NCI-H2227 treated with DMSO at 0.1 percent for 48 hours (cell line): ENCODE results near the gene TAGAP.
"Not testable (repeated sequence)": the region's sequence is repeated elsewhere in the genome, so short reads cannot be mapped to it uniquely, and the experiment has no call there.

ENCODE experiments used
- DNase-seq: peaks from one replicate; lab custom pipeline; 2025; lab: John Stamatoyannopoulos, UW

The TAGAP gene

DNA sequence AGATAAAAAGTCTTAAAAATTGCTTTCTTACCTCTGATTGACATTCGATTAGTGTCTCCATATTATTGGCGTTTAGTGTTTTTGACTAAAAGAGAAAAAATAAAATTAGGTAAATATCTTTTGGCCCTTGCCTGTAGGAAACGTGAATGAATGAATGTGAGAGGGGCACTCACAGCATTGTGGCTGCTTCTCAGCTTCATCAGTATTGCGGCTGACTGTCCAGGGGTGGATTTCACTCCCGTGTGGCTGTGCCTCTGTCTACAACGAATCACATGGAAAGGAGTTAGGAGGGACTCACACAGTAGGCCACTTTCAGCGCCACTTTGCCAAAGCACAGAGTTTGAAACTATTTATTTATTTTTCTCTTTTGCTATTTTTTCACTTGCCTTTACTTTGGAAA lies 844 bp downstream of the TAGAP start:
- DNase-seq, result no peak

GRCh38 chr6:159043251-159043650 lies 1.5 kb downstream of the TAGAP start:
- no peak for DNase-seq

- no peak for DNase-seq
Measured at GRCh38 chr6:159042826-159043181, 2.0 kb downstream of the TAGAP start.

DNA sequence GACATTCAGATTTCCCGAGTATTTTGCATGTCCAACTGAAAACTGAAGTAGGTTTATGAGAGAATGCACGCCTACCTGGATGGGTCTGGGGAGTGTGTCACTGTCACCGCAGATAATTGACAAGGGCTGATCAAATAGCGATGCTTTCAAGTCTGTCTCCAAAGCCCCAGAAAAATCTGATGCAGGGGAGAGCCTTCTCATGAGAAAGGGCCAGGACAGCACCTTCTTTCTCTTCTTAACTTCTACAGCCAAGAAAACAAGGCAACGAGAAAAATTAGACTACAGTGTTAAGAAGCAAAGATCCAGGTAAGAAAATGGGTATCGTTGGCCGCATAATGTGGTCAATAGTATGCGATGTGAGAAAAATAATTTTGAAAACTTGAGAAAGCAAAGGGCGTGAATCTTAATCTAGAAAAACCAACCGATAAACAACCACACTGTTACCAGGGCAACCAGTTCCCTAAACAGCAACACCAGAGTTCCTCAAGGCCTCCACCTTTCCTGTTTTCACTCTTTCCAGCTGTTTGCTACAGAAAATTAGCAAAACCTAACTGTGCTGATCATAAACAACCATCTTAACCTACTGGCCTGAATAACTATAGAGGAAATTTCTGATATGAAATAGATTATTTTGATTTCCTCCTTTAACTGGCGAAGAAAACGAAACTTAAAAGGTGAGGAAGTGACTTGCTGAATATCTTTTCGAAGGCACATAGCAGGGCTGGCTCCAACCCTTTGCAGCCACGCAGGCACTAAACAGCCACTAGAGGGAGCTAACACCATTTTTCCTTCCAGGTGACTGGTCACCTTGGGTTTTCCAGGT lies 2.6 kb downstream of the TAGAP start:
- no peak for DNase-seq

GRCh38 chr6:159041181-159041580 lies 3.6 kb downstream of the TAGAP start:
- no peak for DNase-seq

DNA sequence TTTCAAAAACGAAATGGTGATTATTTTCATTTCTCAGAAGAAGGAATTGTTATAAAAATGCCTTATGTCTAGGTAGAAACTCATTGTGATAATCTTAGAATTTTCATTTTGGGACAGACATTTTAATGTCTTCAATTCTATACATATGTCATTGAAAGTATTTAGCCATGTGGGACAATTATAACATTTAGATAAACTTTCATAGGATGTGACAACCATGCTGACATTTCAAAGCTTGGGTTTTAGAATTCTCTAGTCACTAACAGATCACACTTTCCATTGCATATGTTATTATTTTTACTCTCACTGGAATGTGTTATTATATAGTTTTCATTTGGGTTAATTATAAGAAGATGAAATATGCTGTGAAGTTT lies 4.9 kb downstream of the TAGAP start:
- DNase-seq, result no peak

DNA sequence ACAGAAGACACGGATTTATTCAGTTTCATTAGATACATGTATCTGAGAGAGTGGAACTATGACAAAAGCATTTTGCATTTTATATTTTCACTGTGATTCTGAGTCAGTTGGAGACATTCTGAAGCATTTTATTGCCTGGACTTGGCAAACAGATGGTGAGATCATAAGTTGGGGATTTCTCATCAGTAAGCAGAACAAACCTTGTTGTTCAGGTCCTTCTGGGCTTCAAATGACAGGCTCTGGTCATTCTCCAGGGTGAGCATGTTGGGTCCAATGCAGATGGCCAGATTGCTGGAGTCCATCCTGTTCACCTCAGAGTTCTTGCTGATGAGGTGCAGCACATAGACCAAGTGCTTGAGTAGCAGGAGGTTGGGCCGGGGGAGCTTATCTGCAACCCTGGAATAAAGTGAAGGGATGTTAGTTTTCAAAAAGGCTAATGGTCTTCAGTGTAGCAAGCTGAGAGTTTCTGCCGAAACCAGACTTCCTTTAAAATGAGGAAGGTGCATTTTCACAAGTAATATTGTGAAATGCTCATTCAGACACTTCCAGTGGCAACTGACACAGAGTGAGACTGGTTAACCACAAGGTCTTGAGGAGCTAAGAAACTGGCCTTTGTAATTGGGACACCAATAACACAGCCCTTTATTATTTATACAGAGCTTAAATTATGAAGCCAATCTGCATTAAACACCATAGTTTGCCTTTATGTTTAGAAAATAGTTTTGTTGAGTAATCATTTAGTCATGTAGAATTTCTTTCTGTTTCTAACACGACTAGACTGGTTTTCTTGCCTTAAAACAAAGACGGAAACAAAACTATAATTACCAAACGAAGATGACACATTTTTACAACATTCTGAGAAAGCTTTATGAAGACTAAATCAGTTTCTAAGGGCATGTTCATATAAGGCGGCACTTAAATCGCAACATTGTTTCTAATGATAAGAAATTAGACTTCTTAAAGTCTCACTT lies 5.6 kb downstream of the TAGAP start:
- no peak for DNase-seq

DNA sequence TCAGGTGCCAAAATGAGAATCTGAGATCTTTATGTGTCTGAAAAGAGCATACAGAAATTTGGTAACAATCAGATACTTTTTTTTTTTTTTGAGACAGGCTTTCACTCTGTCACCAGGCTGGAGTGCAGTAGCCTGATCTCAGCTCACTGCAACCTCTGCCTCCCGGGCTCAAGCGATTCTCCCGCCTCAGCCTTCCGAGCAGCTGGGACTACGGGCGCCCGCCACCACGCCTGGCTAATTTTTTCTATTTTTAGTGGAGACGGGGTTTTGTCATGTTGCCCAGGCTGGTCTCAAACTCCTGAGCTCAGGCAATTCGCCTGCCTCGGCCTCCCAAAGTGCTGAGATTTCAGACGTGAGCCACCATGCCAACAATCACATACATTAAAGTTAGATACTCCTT lies 6.5 kb downstream of the TAGAP start:
- DNase-seq, result not testable (repeated sequence)

- DNase-seq, result no peak
Measured at GRCh38 chr6:159037756-159038290, 7.0 kb downstream of the TAGAP start.

DNA sequence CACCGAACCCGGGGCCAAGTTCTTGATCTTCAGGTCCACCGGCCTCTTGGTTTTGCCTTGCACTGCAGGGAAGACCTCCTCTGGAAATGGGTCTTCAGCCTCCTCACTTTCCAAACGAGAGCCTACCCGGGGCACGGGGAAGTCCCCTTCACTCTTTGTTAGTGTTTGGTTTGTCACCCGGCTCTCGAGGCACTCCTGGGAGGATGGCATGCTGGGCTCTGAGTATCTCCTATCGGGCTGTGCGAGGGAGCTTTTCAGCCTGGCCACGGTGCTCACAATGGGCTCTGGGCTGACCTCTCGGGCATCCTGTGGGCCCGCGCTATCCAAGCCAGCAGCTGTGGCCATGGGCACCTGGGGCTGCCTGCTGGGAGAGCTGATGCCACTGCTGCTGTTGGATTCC lies 8.1 kb downstream of the TAGAP start:
- no peak for DNase-seq

DNA sequence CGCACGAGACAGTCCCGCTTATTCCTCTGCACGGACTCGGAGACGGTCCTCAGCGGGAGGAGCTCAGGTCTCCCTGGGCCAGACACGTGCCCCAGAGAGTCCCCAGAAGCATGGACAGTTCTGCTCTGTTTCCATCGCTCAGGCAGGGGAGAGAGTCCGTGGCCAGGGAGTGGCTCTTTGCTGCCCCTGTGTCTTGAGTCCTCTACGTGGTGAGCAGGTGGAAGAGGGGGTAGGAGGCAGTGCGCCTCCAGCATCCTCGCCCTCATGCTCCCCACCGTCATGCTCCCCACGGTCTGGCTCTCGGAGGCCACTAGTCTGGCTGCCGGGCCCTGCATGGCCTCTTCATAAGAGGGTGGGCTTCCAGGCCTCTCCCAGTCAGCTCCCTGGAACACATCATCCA lies 8.9 kb downstream of the TAGAP start:
- no peak for DNase-seq

DNA sequence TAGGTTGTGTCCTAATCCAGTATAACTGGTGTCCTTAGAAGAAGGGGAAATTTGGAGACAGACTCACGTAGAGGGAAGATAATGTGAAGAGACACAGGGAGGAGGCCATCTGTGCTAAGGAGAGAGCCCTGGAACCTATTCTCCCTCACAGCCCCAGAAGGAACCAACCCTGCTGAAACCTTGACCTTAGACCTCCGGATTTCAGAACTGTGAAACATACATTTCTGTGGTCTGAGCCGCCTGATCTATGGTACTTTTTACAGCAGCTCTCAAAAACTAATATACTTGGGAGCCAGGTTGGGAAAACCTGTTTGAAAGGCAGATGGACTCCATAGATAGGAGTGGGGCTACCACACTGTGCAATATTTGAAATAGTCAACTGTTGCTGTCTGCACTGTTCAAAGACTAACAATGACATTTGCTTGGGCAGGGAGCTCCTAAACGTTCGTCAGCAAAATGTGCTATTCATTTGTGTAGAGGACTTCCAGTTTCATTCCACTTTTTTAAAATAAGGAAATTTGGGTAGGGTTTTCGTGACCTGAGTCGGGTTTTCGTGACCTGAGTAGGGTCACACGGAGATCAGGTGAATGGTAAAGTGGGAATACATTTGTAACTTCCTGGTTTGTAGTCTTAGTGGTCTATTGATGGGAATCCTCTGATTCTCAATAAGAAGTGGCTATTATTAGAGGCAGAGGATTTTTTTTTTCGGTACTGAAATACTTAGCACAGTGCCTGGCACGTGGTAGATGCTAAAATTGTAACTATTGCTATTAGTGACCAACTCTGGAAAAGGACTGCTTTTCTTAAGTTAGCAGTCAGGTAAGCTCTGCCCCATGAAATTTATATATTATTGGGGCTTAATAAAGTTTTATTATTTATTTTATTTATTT lies 11.4 kb downstream of the TAGAP start:
- DNase-seq, result no peak

- no peak for DNase-seq
Measured at GRCh38 chr6:159031846-159032245, 12.9 kb downstream of the TAGAP start.

DNA sequence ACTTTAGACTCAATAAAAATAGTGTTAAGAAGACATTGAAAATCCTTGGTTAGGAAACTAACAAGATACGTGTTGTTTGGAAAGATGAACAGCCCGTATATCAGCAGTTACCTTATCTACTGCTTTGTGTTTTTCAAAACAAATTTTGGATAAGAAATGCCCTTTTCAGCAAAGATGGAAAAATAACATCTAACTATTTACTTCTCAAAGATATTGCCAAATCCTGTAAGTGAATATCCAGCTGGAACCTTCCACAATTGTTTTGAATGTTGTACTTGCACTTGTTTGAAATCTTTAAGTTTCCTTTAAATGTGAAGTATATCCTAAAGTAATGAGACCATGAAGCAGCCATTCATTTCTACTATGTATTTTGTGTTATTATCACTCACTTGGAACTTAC lies 14.6 kb downstream of the TAGAP start:
- DNase-seq, result no peak

DNA sequence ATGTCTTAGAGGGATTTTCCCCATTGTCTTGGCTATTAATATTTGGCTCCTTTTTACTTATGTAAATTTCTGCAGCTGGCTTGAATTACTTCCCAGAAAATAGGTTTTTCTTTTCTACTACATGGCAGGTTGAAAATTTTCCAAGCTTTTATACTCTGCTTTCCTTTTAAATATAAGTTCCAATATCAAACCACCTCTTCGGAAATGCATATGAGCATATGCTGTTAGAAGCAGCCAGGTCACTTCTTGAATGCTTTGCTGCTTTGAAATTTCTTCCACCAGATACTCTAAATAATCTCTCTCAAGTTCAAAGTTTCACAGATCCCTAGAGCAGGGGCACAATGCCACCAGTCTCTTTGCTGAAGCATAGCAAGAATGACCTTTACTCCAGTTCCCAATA lies 19.6 kb downstream of the TAGAP start:
- not testable (repeated sequence) for DNase-seq

- no peak for DNase-seq
Measured at GRCh38 chr6:159023893-159024292, 20.9 kb downstream of the TAGAP start.

- no peak for DNase-seq
Measured at GRCh38 chr6:159020011-159020410, 24.8 kb downstream of the TAGAP start.

DNA sequence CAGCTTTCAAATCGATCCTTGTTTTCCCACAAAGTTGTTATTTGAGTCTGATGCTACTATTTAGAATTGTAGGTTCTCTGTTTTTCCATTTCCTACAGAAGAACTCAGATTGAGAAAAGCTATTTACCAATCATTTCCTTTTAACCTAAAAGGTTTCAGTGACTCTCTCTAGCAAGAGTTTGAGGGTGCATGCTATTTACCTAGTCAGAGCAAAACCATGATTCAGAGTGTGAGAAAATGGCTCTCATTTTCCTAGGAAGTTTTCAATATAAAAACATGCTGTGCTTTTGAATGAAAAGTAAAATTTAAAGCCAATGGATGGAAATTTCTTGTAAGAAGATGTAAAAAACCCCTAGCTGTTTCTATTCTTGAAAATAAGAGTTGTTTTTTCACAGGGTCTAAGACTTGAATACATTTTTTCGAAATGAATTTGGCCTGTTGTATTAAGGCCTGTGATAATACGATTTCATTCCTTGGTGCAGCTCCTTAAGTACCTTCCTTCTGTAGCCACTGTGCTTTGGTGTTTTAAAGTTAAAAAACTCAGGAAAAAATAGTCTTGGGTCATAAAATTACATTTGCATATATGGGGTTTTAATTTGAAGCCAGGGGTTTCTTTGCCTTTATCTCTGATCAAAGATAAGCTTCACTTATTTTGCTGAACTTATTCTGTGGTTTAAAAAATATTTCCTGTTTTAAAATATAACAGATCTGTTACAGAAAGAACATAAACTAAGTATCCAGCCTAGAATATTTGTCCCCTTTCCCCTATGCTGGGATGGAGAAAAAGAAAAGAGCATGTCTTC lies 26.8 kb downstream of the TAGAP start:
- no peak for DNase-seq

DNA sequence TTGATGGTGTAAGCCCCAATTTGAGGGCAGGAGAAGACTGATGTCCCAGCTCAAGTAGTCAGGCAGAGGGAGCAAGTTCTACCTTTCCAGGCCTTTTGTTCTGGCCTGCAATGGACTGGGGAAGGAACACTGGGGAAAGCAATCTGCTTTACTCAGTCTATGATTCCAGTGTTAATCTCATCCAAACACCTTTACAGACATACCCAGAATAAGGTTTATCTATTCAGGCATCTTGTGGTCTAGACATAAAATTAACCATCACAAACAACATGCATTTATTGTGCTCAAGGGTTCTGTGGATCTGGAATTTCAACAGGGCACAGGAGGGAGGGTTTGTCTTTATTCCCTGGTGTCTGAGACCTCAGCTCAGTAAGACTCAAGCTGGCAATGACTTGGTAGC lies 30.4 kb downstream of the TAGAP start:
- no peak for DNase-seq

DNA sequence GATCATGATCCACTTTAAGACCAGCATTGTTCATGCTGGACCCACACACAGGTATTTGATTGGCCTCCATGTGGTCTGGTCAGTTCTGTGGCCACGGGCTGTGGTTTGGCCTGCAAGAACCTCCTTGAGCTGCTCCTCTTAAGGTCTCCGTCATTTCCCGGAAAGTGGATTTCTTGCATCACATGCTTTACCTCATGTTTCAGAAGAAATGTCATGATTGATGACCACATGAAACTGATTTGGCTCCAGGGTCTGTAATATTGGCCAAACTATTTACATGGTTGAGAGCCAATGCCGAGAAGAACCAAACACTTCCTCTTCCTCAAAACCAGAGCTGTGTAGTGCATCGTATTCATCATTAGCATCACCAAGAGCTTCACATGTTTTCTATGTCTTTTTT lies 31.6 kb downstream of the TAGAP start:
- DNase-seq, result no peak

DNA sequence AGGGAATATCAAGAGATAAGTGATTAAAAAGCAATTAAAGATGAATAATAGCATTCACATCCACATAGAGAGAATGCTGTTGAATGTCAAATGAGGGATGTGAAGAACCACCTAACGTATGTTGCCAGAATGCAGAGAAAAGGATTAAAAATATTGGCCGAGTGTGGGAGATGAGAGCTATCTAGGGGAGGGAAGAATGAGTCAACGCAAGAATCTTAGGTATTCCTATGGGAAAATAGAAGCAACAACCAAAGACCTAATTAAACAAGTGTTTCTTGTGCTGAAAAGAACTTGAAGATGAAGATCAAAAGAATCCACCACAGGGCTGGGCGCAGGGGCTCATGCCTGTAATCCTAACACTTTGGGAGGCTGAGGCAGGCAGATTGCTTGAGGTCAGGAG lies 32.6 kb downstream of the TAGAP start:
- no peak for DNase-seq
